HL-60/S4 treated with retinoic acid at 250 ng/mL for 4 days and 3 days (cell line): Measurements from ENCODE around the gene DAD1.

ENCODE experiments used
- in situ Hi-C: fragments of 300-500 bp; cut with MboI; formaldehyde crosslinking; loops from 2 replicates; pipeline ENCODE4 v1.7.0; 2022; ENCODE audit warnings: low sequenced_read_pairs

Gene DAD1

GRCh38 chr14:22569737-22570131 is 19.3 kb downstream of the DAD1 start:
- in situ Hi-C loops: loop anchor here (25.0 kb wide), 1 partner anchor 293 kb away; the partner anchor contains the start of gene LRP10

GRCh38 chr14:22569106-22569736 is 19.8 kb downstream of the DAD1 start:
- in situ Hi-C loops: loop anchor here (25.0 kb wide), 1 partner anchor 293 kb away; the partner anchor contains the start of gene LRP10

- in situ Hi-C loops: loop anchor here (25.0 kb wide), 1 partner anchor 295 kb away; the partner anchor contains the start of gene LRP10
Measured at GRCh38 chr14:22567437-22567836, 21.6 kb downstream of the DAD1 start.

GRCh38 chr14:22566845-22567244 is 22.2 kb downstream of the DAD1 start:
- in situ Hi-C loops: loop anchor here (25.0 kb wide), 1 partner anchor 295 kb away; the partner anchor contains the start of gene LRP10

- in situ Hi-C loops: loop anchor here (25.0 kb wide), 1 partner anchor 296 kb away; the partner anchor contains the start of gene LRP10
Measured at GRCh38 chr14:22566266-22566665, 22.8 kb downstream of the DAD1 start.

GRCh38 chr14:22565391-22565945 is 23.6 kb downstream of the DAD1 start:
- in situ Hi-C loops: loop anchor here (25.0 kb wide), 1 partner anchor 297 kb away; the partner anchor contains the start of gene LRP10

- in situ Hi-C loops: loop anchor here (25.0 kb wide), 1 partner anchor 298 kb away; the partner anchor contains the start of gene LRP10
Measured at GRCh38 chr14:22564463-22564862, 24.6 kb downstream of the DAD1 start.

GRCh38 chr14:22563987-22564386 is 25.0 kb downstream of the DAD1 start:
- in situ Hi-C loops: loop anchor here (25.0 kb wide), 1 partner anchor 298 kb away; the partner anchor contains the start of gene LRP10

GRCh38 chr14:22561661-22562579 is 27.1 kb downstream of the DAD1 start:
- in situ Hi-C loops: loop anchor here (25.0 kb wide), 1 partner anchor 300 kb away; the partner anchor contains the start of gene LRP10

GRCh38 chr14:22561366-22561660 is 27.7 kb downstream of the DAD1 start:
- in situ Hi-C loops: loop anchor here (25.0 kb wide), 1 partner anchor 301 kb away; the partner anchor contains the start of gene LRP10

GRCh38 chr14:22560662-22561365 is 28.2 kb downstream of the DAD1 start:
- in situ Hi-C loops: loop anchor here (25.0 kb wide), 1 partner anchor 301 kb away; the partner anchor contains the start of gene LRP10

GRCh38 chr14:22559041-22559440 is 30.0 kb downstream of the DAD1 start:
- in situ Hi-C loops: loop anchor here (25.0 kb wide), 1 partner anchor 303 kb away; the partner anchor contains the start of gene LRP10

GRCh38 chr14:22558221-22558913 is 30.7 kb downstream of the DAD1 start:
- in situ Hi-C loops: loop anchor here (25.0 kb wide), 1 partner anchor 304 kb away; the partner anchor contains the start of gene LRP10

GRCh38 chr14:22557846-22558220 is 31.2 kb downstream of the DAD1 start:
- in situ Hi-C loops: loop anchor here (25.0 kb wide), 1 partner anchor 304 kb away; the partner anchor contains the start of gene LRP10

GRCh38 chr14:22556990-22557623 is 31.9 kb downstream of the DAD1 start:
- in situ Hi-C loops: loop anchor here (25.0 kb wide), 1 partner anchor 305 kb away; the partner anchor contains the start of gene LRP10

GRCh38 chr14:22556021-22556989 is 32.7 kb downstream of the DAD1 start:
- in situ Hi-C loops: loop anchor here (25.0 kb wide), 1 partner anchor 306 kb away; the partner anchor contains the start of gene LRP10

- in situ Hi-C loops: loop anchor here (25.0 kb wide), 1 partner anchor 307 kb away; the partner anchor contains the start of gene LRP10
Measured at GRCh38 chr14:22555384-22556011, 33.5 kb downstream of the DAD1 start.
